Measurements from ENCODE around the gene ZNF496.

Gene ZNF496

GRCh38 chr1:247337961-247338360 is 6.3 kb upstream of the ZNF496 start:
- no peak overlapping the region for H3K9ac ChIP-seq (ENCODE audit: low read length in 2 of 2)
- no peak overlapping the region for H3K4me3 ChIP-seq (ENCODE audit: low read length in 2 of 2)
- H3K4me1 ChIP-seq (ENCODE audit: control insufficient read depth, insufficient read depth, low read length): peaks cover 5% of the 10 kb centered on the region
- no peak overlapping the region for H3K27ac ChIP-seq (ENCODE audit: low read length)
- H3K27me3 ChIP-seq (ENCODE audit: control insufficient read depth in 1 of 2, insufficient read depth in 2 of 2, low read length in 2 of 2): no peaks in the 10 kb centered on the region
- no peaks in the 10 kb centered on the region for H3K9me3 ChIP-seq (ENCODE audit: control insufficient read depth in 2 of 2, low read length in 2 of 2)
- H3K36me3 ChIP-seq (ENCODE audit: control insufficient read depth in 2 of 2, insufficient read depth in 2 of 2, low read length in 2 of 2): peaks cover 6 to 7% of the 10 kb centered on the region in 2 donors

- Histone ChIP-seq H3K36me3 (ENCODE audit: control insufficient read depth in 2 of 2, insufficient read depth in 2 of 2, low read length in 2 of 2) (peaks cover 6 to 7% of the 10 kb centered on the region in 2 donors), H3K27me3 (ENCODE audit: control insufficient read depth in 1 of 2, insufficient read depth in 2 of 2, low read length in 2 of 2) (no peaks in the 10 kb centered on the region), H3K4me1 (ENCODE audit: control insufficient read depth, insufficient read depth, low read length) (peaks cover 12% of the 10 kb centered on the region), H3K9ac (ENCODE audit: low read length in 2 of 2) (no peak overlapping the region), H3K9me3 (ENCODE audit: control insufficient read depth in 2 of 2, low read length in 2 of 2) (no peaks in the 10 kb centered on the region), H3K4me3 (ENCODE audit: low read length in 2 of 2) (no peak overlapping the region), H3K27ac (ENCODE audit: low read length) (no peak overlapping the region)
Observed at GRCh38 chr1:247337250-247337746, 5.6 kb upstream of the ZNF496 start.

GRCh38 chr1:247336390-247336789 is 4.7 kb upstream of the ZNF496 start:
- H3K9ac ChIP-seq (ENCODE audit: low read length in 2 of 2): no peak overlapping the region
- H3K27ac ChIP-seq (ENCODE audit: low read length): no peak overlapping the region

GRCh38 chr1:247335882-247336281 is 4.2 kb upstream of the ZNF496 start:
- Histone ChIP-seq H3K9ac (ENCODE audit: low read length in 2 of 2) (no peak overlapping the region), H3K27me3 (ENCODE audit: control insufficient read depth in 1 of 2, insufficient read depth in 2 of 2, low read length in 2 of 2) (no peaks in the 10 kb centered on the region), H3K9me3 (ENCODE audit: control insufficient read depth in 2 of 2, low read length in 2 of 2) (no peaks in the 10 kb centered on the region), H3K36me3 (ENCODE audit: control insufficient read depth in 2 of 2, insufficient read depth in 2 of 2, low read length in 2 of 2) (peaks cover 6 to 7% of the 10 kb centered on the region in 2 donors), H3K4me3 (ENCODE audit: low read length in 2 of 2) (no peak overlapping the region), H3K27ac (ENCODE audit: low read length) (no peak overlapping the region), H3K4me1 (ENCODE audit: control insufficient read depth, insufficient read depth, low read length) (peaks cover 16% of the 10 kb centered on the region)

More at GRCh38 chr1:247336390-247336789, 4.7 kb upstream of the ZNF496 start:
- Histone ChIP-seq H3K27me3 (ENCODE audit: control insufficient read depth in 1 of 2, insufficient read depth in 2 of 2, low read length in 2 of 2) (no peaks in the 10 kb centered on the region), H3K4me1 (ENCODE audit: control insufficient read depth, insufficient read depth, low read length) (peaks cover 13% of the 10 kb centered on the region), H3K36me3 (ENCODE audit: control insufficient read depth in 2 of 2, insufficient read depth in 2 of 2, low read length in 2 of 2) (peaks cover 6 to 7% of the 10 kb centered on the region in 2 donors), H3K4me3 (ENCODE audit: low read length in 2 of 2) (no peak overlapping the region), H3K9me3 (ENCODE audit: control insufficient read depth in 2 of 2, low read length in 2 of 2) (no peaks in the 10 kb centered on the region)

GRCh38 chr1:247334378-247335133 is 2.9 kb upstream of the ZNF496 start:
- no peak overlapping the region for H3K4me3 ChIP-seq (ENCODE audit: low read length in 2 of 2)
- no peak overlapping the region for H3K27ac ChIP-seq (ENCODE audit: low read length)

GRCh38 chr1:247332623-247333361 is 1.1 kb upstream of the ZNF496 start:
- peaks cover 9 to 16% of the 10 kb centered on the region in 2 donors for H3K36me3 ChIP-seq (ENCODE audit: control insufficient read depth in 2 of 2, insufficient read depth in 2 of 2, low read length in 2 of 2)
- H3K9me3 ChIP-seq (ENCODE audit: control insufficient read depth in 2 of 2, low read length in 2 of 2): no peaks in the 10 kb centered on the region
- H3K9ac ChIP-seq (ENCODE audit: low read length in 2 of 2): peak overlapping the region; percentile 74 to 87
- no peaks in the 10 kb centered on the region for H3K27me3 ChIP-seq (ENCODE audit: control insufficient read depth in 1 of 2, insufficient read depth in 2 of 2, low read length in 2 of 2)
- H3K4me1 ChIP-seq (ENCODE audit: control insufficient read depth, insufficient read depth, low read length): peaks cover 30% of the 10 kb centered on the region
- peak overlapping the region; percentile 79 to 86 for H3K4me3 ChIP-seq (ENCODE audit: low read length in 2 of 2)
- peak overlapping the region; percentile 73 for H3K27ac ChIP-seq (ENCODE audit: low read length)

More at GRCh38 chr1:247334378-247335133, 2.9 kb upstream of the ZNF496 start:
- H3K9me3 ChIP-seq (ENCODE audit: control insufficient read depth in 2 of 2, low read length in 2 of 2): no peaks in the 10 kb centered on the region
- no peaks in the 10 kb centered on the region for H3K27me3 ChIP-seq (ENCODE audit: control insufficient read depth in 1 of 2, insufficient read depth in 2 of 2, low read length in 2 of 2)
- peaks cover 3 to 6% of the 10 kb centered on the region in 2 donors for H3K36me3 ChIP-seq (ENCODE audit: control insufficient read depth in 2 of 2, insufficient read depth in 2 of 2, low read length in 2 of 2)
- peaks cover 29% of the 10 kb centered on the region for H3K4me1 ChIP-seq (ENCODE audit: control insufficient read depth, insufficient read depth, low read length)
- H3K9ac ChIP-seq (ENCODE audit: low read length in 2 of 2): no peak overlapping the region

- Histone ChIP-seq H3K27me3 (ENCODE audit: control insufficient read depth in 1 of 2, insufficient read depth in 2 of 2, low read length in 2 of 2) (no peaks in the 10 kb centered on the region), H3K36me3 (ENCODE audit: control insufficient read depth in 2 of 2, insufficient read depth in 2 of 2, low read length in 2 of 2) (peaks cover 12 to 16% of the 10 kb centered on the region in 2 donors), H3K4me3 (ENCODE audit: low read length in 2 of 2) (peak overlapping the region; percentile 79 to 86), H3K9ac (ENCODE audit: low read length in 2 of 2) (peak overlapping the region; percentile 74 to 87), H3K27ac (ENCODE audit: low read length) (peak overlapping the region; percentile 73), H3K4me1 (ENCODE audit: control insufficient read depth, insufficient read depth, low read length) (peaks cover 30% of the 10 kb centered on the region), H3K9me3 (ENCODE audit: control insufficient read depth in 2 of 2, low read length in 2 of 2) (no peaks in the 10 kb centered on the region)
Observed at GRCh38 chr1:247332215-247332622, 552 bp upstream of the ZNF496 start.

- peak overlapping the region; percentile 87 to 91 for H3K9ac ChIP-seq (ENCODE audit: low read length in 2 of 2)
- H3K4me1 ChIP-seq (ENCODE audit: control insufficient read depth, insufficient read depth, low read length): peaks cover 30% of the 10 kb centered on the region
- peak overlapping the region; percentile 59 to 86 for H3K4me3 ChIP-seq (ENCODE audit: low read length in 2 of 2)
- peak overlapping the region; percentile 77 for H3K27ac ChIP-seq (ENCODE audit: low read length)
- peaks cover 18 to 19% of the 10 kb centered on the region in 2 donors for H3K36me3 ChIP-seq (ENCODE audit: control insufficient read depth in 2 of 2, insufficient read depth in 2 of 2, low read length in 2 of 2)
- no peaks in the 10 kb centered on the region for H3K27me3 ChIP-seq (ENCODE audit: control insufficient read depth in 1 of 2, insufficient read depth in 2 of 2, low read length in 2 of 2)
- no peaks in the 10 kb centered on the region for H3K9me3 ChIP-seq (ENCODE audit: control insufficient read depth in 2 of 2, low read length in 2 of 2)
Observed at GRCh38 chr1:247331172-247331524, 519 bp downstream of the ZNF496 start.

GRCh38 chr1:247330548-247331171 is 1.0 kb downstream of the ZNF496 start:
- no peaks in the 10 kb centered on the region for H3K27me3 ChIP-seq (ENCODE audit: control insufficient read depth in 1 of 2, insufficient read depth in 2 of 2, low read length in 2 of 2)
- peak overlapping the region; percentile 59 to 86 for H3K4me3 ChIP-seq (ENCODE audit: low read length in 2 of 2)
- H3K9me3 ChIP-seq (ENCODE audit: control insufficient read depth in 2 of 2, low read length in 2 of 2): no peaks in the 10 kb centered on the region
- peaks cover 30% of the 10 kb centered on the region for H3K4me1 ChIP-seq (ENCODE audit: control insufficient read depth, insufficient read depth, low read length)
- peaks cover 18 to 19% of the 10 kb centered on the region in 2 donors for H3K36me3 ChIP-seq (ENCODE audit: control insufficient read depth in 2 of 2, insufficient read depth in 2 of 2, low read length in 2 of 2)
- peak overlapping the region; percentile 77 for H3K27ac ChIP-seq (ENCODE audit: low read length)
- H3K9ac ChIP-seq (ENCODE audit: low read length in 2 of 2): peak overlapping the region; percentile 87 to 91

- Histone ChIP-seq H3K9ac (ENCODE audit: low read length in 2 of 2) (no peak overlapping the region), H3K27me3 (ENCODE audit: control insufficient read depth in 1 of 2, insufficient read depth in 2 of 2, low read length in 2 of 2) (no peaks in the 10 kb centered on the region), H3K36me3 (ENCODE audit: control insufficient read depth in 2 of 2, insufficient read depth in 2 of 2, low read length in 2 of 2) (peaks cover 23 to 25% of the 10 kb centered on the region in 2 donors), H3K27ac (ENCODE audit: low read length) (no peak overlapping the region), H3K4me3 (ENCODE audit: low read length in 2 of 2) (no peak overlapping the region), H3K9me3 (ENCODE audit: control insufficient read depth in 2 of 2, low read length in 2 of 2) (no peaks in the 10 kb centered on the region), H3K4me1 (ENCODE audit: control insufficient read depth, insufficient read depth, low read length) (peaks cover 30% of the 10 kb centered on the region)
Observed at GRCh38 chr1:247329097-247329617, 2.5 kb downstream of the ZNF496 start.

Measured in stomach smooth muscle (tissue), 2 donors.